Astrocyte of the cerebellum (primary cell): ENCODE measurements around the gene DUS1L.

Experiments used
- DNase-seq: peaks from one replicate; pipeline ENCODE4 v3.0.0-alpha.2; 2011; ENCODE audit warnings: low read depth
- H3K4me3 ChIP-seq: 2 replicates; pipeline ENCODE4 v1.5.1; 2011; ENCODE audit warnings: mild to moderate bottlenecking, low read depth, low read length, moderate library complexity
- in situ Hi-C: cut with HindIII; loops from 2 replicates; pipeline ENCODE4 v1.10.0; 2017; ENCODE audit warnings: low sequenced_read_pairs
- TF ChIP-seq, protein P1 (sequence below): IDR thresholded peaks from 2 replicates; pipeline ENCODE4 v1.5.1; 2012; ENCODE audit warnings: low read length, low read depth, moderate library complexity, mild to moderate bottlenecking; ENCODE audit errors: missing control alignments

DUS1L gene

DNA sequence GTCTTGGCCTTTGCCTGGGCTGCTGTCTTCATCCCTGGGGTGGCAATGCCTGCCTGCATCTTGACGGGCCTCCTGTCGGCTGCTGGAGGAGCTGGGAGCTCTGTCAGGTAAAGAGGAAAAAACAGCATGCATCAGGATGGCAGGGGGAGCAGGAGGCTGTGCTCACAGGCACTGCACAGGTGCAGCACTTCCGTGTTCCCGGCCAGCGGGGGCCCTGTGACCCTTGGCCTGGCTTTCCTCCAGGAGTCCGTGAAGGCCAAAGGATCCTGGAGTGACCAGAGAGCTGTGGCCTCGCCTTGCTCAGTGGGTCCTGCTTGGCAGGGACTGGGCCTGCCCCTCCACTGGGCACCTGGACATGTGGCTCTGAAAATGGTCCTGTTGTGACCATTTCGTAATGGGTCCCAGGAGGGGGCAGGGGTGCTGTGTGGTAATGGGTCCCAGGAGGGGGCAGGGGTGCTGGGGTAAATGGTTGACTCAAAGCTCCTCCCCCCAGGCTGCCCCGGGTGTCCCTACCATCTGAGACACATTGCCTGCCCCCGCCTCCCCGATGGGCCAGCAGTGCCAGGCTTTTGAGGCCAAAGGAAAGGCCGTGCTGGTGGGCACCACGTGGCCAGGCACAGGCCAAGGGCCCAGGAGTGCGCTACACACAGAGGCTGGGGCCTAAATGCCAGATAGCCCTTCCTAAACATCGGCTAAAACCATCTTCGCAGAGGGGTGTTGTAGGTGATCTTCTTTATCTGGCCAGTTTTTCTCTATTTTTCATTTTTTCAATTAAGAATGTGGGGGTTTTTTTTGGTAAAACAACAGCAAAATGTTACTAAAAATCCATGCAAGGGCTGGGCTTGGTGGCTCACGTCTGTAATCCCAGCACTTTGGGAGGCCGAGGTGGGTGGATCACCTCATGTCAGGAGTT is 36.4 kb upstream of the DUS1L start:
- H3K4me3 ChIP-seq: no peak overlapping the region
- TF ChIP-seq, protein P1, sequence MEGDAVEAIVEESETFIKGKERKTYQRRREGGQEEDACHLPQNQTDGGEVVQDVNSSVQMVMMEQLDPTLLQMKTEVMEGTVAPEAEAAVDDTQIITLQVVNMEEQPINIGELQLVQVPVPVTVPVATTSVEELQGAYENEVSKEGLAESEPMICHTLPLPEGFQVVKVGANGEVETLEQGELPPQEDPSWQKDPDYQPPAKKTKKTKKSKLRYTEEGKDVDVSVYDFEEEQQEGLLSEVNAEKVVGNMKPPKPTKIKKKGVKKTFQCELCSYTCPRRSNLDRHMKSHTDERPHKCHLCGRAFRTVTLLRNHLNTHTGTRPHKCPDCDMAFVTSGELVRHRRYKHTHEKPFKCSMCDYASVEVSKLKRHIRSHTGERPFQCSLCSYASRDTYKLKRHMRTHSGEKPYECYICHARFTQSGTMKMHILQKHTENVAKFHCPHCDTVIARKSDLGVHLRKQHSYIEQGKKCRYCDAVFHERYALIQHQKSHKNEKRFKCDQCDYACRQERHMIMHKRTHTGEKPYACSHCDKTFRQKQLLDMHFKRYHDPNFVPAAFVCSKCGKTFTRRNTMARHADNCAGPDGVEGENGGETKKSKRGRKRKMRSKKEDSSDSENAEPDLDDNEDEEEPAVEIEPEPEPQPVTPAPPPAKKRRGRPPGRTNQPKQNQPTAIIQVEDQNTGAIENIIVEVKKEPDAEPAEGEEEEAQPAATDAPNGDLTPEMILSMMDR: no peak
- in situ Hi-C loops: no loop called here
- DNase-seq: no peak

DNA sequence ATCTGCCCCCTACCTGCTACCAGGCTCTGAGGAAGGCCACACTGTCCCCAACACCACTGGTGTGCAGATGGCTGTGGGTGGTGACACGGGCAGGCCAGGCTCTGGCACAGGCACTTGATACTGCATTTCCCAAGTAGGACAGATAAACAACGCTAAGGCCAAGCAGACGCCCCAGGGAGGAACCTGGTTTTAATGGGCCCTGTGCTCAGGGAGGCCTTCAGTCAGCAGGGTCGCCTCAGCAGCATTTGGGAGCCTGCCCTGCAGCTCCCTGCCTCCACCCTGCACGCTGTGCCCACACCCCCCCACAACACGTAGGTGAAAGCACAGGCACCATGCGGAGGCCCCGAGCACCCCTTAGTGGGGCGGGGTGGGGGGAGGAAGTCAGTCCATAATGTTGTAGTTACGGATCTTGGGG is 35.7 kb upstream of the DUS1L start:
- TF ChIP-seq, protein P1: no peak
- in situ Hi-C loops: no loop called here
- H3K4me3 ChIP-seq: no peak overlapping the region
- no peak for DNase-seq

DNA sequence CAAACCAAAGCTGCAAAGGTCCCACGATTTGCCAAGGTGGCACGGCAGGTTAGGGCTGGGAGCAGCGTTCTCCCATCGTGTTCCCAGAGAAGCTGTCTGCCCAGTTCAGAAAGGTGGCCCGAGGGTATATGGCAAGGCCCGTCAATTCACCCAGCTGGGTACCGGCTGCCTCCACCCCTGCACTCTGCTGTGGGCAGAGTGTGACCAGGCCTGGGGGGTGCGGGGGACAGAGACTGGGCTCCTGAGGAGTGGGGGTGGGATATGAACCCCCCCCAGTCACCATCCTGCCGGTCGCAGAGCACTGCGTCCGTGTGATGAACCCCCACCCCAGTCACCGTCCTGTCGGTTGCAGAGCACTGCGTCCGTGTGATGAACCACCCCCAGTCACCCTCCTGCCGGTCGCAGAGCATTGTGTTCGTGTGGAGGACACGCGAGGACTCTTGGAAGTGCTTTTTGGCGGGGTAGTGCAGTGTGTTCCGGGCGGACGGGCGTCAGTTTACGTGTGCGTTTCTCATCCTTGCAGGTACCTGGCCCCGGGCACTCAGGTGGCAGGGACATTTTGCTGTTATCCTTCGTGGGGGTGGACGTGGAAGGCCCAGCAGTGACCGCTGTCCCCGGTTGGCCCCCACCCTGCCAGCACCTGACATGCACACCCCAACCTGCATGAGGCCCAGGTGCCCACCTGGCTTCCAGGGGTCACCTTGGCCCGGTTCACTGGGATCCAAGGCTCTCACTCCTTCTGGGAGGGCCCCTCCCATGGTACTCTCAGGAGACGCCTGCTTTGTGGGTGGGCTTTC is 35.1 kb upstream of the DUS1L start:
- H3K4me3 ChIP-seq: no peak overlapping the region
- no peak for DNase-seq
- in situ Hi-C loops: no loop called here
- TF ChIP-seq, protein P1: no peak

DNA sequence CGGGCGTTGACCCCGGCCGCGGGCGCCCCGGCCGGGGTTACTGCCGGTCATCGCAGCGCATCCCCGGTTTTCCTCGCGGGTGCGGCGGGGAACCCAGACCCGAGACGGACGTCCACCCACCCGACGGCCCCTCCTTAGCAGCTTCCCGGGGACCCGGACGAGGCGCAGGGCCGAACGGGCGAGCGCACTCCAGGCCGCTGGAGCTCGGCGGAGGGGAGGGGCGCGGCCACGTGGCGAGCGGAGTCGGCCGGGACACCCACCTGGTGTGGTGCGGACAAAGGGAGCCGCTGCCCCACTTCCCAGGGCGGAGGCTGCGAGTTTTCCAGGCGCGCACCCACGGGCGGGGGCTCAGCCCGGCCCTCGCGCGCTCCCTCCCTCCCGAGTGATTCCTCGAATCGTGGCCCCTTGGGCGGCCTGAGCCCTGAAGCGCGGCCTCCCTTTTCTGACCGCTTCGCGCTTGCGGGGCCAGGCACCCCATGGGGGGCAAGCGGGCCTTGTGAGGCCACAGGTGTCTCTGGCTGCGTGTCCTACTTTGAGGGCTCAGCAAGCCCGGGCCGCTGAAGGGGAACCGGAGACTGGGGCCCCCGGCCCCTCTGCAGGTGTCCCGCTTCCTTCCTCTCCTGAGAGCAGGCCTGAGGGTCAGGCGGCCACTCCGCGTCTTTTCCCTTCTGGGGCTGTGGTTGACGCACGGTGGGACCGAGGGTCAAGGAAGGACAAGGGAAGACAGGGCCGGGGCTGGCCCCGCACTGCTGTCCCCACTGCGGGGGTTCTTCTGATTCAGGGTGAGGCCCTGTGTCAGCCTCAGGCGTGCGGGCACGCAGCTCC is 33.5 kb upstream of the DUS1L start:
- DNase-seq: no peak
- in situ Hi-C loops: no loop called here
- H3K4me3 ChIP-seq: peak overlapping the region; percentile 44
- TF ChIP-seq, protein P1: no peak

DNA sequence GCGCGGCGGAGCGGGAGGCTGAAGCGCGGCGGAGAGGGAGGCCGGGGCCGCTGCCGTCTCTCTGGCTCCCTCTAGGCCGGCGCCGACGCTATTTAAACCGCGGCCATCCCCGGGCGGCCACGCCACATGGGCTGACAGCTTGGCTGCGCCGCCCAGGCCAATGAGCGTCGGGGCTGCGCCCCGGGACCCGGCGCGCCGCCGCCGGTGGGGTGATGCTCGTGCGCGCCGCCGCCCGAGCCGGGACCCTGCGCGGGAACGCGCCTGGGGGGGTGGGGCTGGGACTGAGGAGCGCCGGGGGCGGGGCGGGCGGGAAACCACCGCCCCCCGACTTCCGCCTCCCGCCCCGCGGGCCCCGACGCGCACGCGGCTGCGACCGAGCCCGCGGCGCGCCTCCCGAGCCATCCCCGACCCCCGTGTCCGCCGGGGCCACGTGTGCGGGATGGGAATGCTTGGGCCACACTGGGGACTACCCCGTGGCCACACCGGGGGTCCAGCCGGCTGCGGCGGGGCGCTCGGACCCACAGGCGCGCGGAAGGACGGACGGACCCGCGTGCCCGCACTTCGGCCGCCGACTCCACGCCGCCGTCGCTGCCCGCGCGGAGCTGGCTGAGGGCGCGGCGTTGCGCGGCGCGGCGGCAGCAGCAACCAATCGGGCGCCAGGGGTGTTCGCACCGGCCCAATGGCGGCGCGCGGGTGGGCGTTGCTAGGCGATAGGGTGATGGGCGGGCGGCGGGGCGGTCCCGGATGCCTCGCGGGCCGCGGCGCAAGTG is 32.8 kb upstream of the DUS1L start, which contains the start of gene FASN:
Gene FASN (minus strand): TSS at position 68 of the 770 bp plus-strand sequence. CDS start 1,791 bp downstream, outside the sequence.
- DNase-seq: peak; percentile 88
- in situ Hi-C loops: no loop called here
- peak within 1 kb of the TSS; percentile 61 for H3K4me3 ChIP-seq
- TF ChIP-seq, protein P1: peak; percentile 24

DNA sequence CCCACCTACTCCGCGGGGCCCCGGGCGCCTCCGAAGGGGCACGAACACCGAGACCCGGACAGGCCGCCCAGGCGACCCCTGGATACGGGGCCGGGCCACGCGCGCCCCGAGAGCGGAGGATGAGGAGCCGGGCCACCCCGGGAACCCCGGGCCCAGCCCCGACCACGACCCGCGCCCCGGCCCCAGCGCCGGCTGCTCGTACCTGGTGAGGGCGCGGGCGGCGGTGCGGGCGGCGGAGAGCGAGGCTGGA is 32.2 kb upstream of the DUS1L start:
- in situ Hi-C loops: no loop called here
- DNase-seq: no peak
- peak overlapping the region; percentile 61 for H3K4me3 ChIP-seq
- TF ChIP-seq, protein P1: no peak
